H9 (cell line): ENCODE results near the gene DENND1A. TPM values are rescaled to one million over a fixed set of nuclear protein-coding genes. Genes with fewer than 3 reads are reported as not detected.

Experiments used
- DNase-seq: peaks from one replicate; pipeline ENCODE4 v3.0.0-alpha.2; 2017
- H2AFZ ChIP-seq: one replicate; pipeline ENCODE4 v1.6.1; 2013; ENCODE audit warnings: mild to moderate bottlenecking, low read length, control low read depth, moderate library complexity
- H2AK5ac ChIP-seq: 2 replicates; pipeline ENCODE4 v1.6.1; 2013; ENCODE audit warnings: low read length, control low read depth, mixed read lengths; ENCODE audit not compliant: insufficient read length
- H2BK120ac ChIP-seq: one replicate; pipeline ENCODE4 v1.6.1; 2013; ENCODE audit warnings: low read depth, mild to moderate bottlenecking, low read length, control low read depth, inconsistent platforms; ENCODE audit not compliant: poor library complexity, severe bottlenecking
- H2BK12ac ChIP-seq: 2 replicates; pipeline ENCODE4 v1.6.1; 2013; ENCODE audit warnings: low read length, control low read depth, mixed read lengths, low read depth; ENCODE audit not compliant: insufficient read length
- H2BK15ac ChIP-seq: 2 replicates; pipeline ENCODE4 v1.6.1; 2013; ENCODE audit warnings: low read depth, low read length, control low read depth
- H2BK20ac ChIP-seq: one replicate; pipeline ENCODE4 v1.6.1; 2013; ENCODE audit warnings: low read depth, mild to moderate bottlenecking, low read length, control low read depth, inconsistent platforms; ENCODE audit not compliant: poor library complexity, severe bottlenecking
- H2BK5ac ChIP-seq: 2 replicates; pipeline ENCODE4 v1.6.1; 2013; ENCODE audit warnings: low read length, control low read depth, mixed read lengths; ENCODE audit not compliant: insufficient read length
- H3K14ac ChIP-seq: 2 replicates; pipeline ENCODE4 v1.6.1; 2013; ENCODE audit warnings: low read length, control low read depth; ENCODE audit not compliant: insufficient read depth
- H3K18ac ChIP-seq: 2 replicates; pipeline ENCODE4 v1.6.1; 2013; ENCODE audit warnings: low read depth, mild to moderate bottlenecking, mixed read lengths, low read length, control low read depth; ENCODE audit not compliant: insufficient read length
- H3K23ac ChIP-seq: 2 replicates; pipeline ENCODE4 v1.6.1; 2013; ENCODE audit warnings: low read length, control low read depth, mixed read lengths, low read depth; ENCODE audit not compliant: insufficient read length
- H3K23me2 ChIP-seq: 2 replicates; pipeline ENCODE4 v1.6.1; 2013; ENCODE audit warnings: low read depth, mild to moderate bottlenecking, mixed read lengths, low read length, control low read depth; ENCODE audit not compliant: insufficient read length, poor library complexity, severe bottlenecking
- H3K27ac ChIP-seq: 2 replicates; pipeline ENCODE4 v1.5.1; 2013; ENCODE audit warnings: low read length, control low read depth, mixed read lengths, low read depth; ENCODE audit not compliant: insufficient read length
- H3K27me3 ChIP-seq: 2 replicates; pipeline ENCODE4 v1.6.1; 2013; ENCODE audit warnings: low read length, control low read depth, inconsistent platforms; ENCODE audit not compliant: insufficient read depth
- H3K4ac ChIP-seq: 2 replicates; pipeline ENCODE4 v1.6.1; 2013; ENCODE audit warnings: low read depth, mild to moderate bottlenecking, control low read depth, inconsistent platforms, low read length, moderate library complexity
- H3K4me1 ChIP-seq: 2 replicates; pipeline ENCODE4 v1.6.1; 2013; ENCODE audit warnings: low read length, control low read depth, inconsistent platforms; ENCODE audit not compliant: insufficient read depth
- H3K4me2 ChIP-seq: 2 replicates; pipeline ENCODE4 v1.6.1; 2013; ENCODE audit warnings: low read length, control low read depth, mixed read lengths; ENCODE audit not compliant: insufficient read length, insufficient read depth
- H3K56ac ChIP-seq: 2 replicates; pipeline ENCODE4 v1.6.1; 2013; ENCODE audit warnings: low read depth, mild to moderate bottlenecking, mixed read lengths, low read length, control low read depth; ENCODE audit not compliant: insufficient read length
- H3K79me1 ChIP-seq: 2 replicates; pipeline ENCODE4 v1.6.1; 2013; ENCODE audit warnings: low read depth, mild to moderate bottlenecking, moderate library complexity, low read length, control low read depth, inconsistent platforms; ENCODE audit not compliant: insufficient read depth, poor library complexity, severe bottlenecking
- H3K79me2 ChIP-seq: 2 replicates; pipeline ENCODE4 v1.6.1; 2013; ENCODE audit warnings: low read length, control low read depth, inconsistent platforms; ENCODE audit not compliant: insufficient read depth
- H3K9ac ChIP-seq: 2 replicates; pipeline ENCODE4 v1.6.1; 2013; ENCODE audit warnings: low read length, control low read depth, mixed read lengths; ENCODE audit not compliant: insufficient read length; ENCODE audit errors: extremely low read depth
- H3K9me3 ChIP-seq: one replicate; pipeline ENCODE4 v1.6.1; 2013; ENCODE audit warnings: low read depth, low read length, inconsistent platforms; ENCODE audit not compliant: control insufficient read depth
- H3T11ph ChIP-seq: one replicate; pipeline ENCODE4 v1.6.1; 2013; ENCODE audit warnings: mild to moderate bottlenecking, low read length, control low read depth, inconsistent platforms
- H4K20me1 ChIP-seq: one replicate; pipeline ENCODE4 v1.6.1; 2013; ENCODE audit not compliant: control insufficient read depth, insufficient read length, insufficient read depth
- H4K5ac ChIP-seq: 2 replicates; pipeline ENCODE4 v1.6.1; 2013; ENCODE audit warnings: low read depth, mild to moderate bottlenecking, mixed read lengths, low read length, control low read depth; ENCODE audit not compliant: insufficient read length
- H4K8ac ChIP-seq: replicated peaks from 2 replicates; pipeline ENCODE4 v1.6.1; 2013; ENCODE audit warnings: low read length, control low read depth, mixed read lengths, low read depth; ENCODE audit not compliant: insufficient read length
- H4K91ac ChIP-seq: 2 replicates; pipeline ENCODE4 v1.6.1; 2013; ENCODE audit warnings: low read depth, mild to moderate bottlenecking, moderate library complexity, mixed read lengths, low read length, control low read depth; ENCODE audit not compliant: insufficient read length
- H3K27ac Mint-ChIP-seq, 3 experiments: 2 replicates in 2 of 3; 3 replicates in 1 of 3; pipeline ENCODE4 v1.8.0; 2020 to 2021; ENCODE audit warnings: mixed read lengths in 3 of 3, mild to moderate bottlenecking in 1 of 3, moderate library complexity in 1 of 3
- H3K27me3 Mint-ChIP-seq: 2 replicates; pipeline ENCODE4 v1.8.0; 2021; ENCODE audit warnings: low read depth, mild to moderate bottlenecking, moderate library complexity, mixed read lengths
- H3K36me3 Mint-ChIP-seq, 3 experiments: 2 replicates in 2 of 3; 3 replicates in 1 of 3; pipeline ENCODE4 v1.8.0; 2020 to 2021; ENCODE audit warnings: low read depth in 3 of 3, mixed read lengths in 3 of 3; ENCODE audit not compliant: insufficient read depth in 1 of 3
- H3K4me1 Mint-ChIP-seq, 2 experiments: 2 replicates each; pipeline ENCODE4 v1.8.0; 2020; ENCODE audit warnings: mixed read lengths in 2 of 2
- H3K4me3 Mint-ChIP-seq, 2 experiments: 2 replicates in 1 of 2; 3 replicates in 1 of 2; pipeline ENCODE4 v1.8.0; 2020 to 2021; ENCODE audit warnings: mild to moderate bottlenecking in 2 of 2, mixed read lengths in 2 of 2, moderate library complexity in 1 of 2
- H3K9me3 Mint-ChIP-seq, 2 experiments: 2 replicates in 1 of 2; 3 replicates in 1 of 2; pipeline ENCODE4 v1.8.0; 2020; ENCODE audit warnings: mild to moderate bottlenecking in 2 of 2, mixed read lengths in 2 of 2, moderate library complexity in 1 of 2
- CTCF ChIP-seq: fragments of 200-600 bp; sonication (generic); conservative IDR thresholded peaks from 3 replicates; pipeline ENCODE4 v1.8.0; 2021; ENCODE audit warnings: antibody characterized with exemption, mild to moderate bottlenecking
- WGBS: extraction: QIAGEN DNeasy Blood & Tissue Kit; methylation state at CpG from one replicate; pipeline ENCODE4 v1.1.7; 2013; ENCODE audit warnings: missing lambda C conversion rate, low lambda C conversion rate, mixed read lengths; ENCODE audit not compliant: insufficient read length; ENCODE audit errors: extremely low coverage; 5-methylcytosine and 5-hydroxymethylcytosine counted together
- total RNA-seq: library from RNA; stranded (reverse); gene quantifications from 2 replicates; pipeline ENCODE4 v1.2.1, GENCODE V29; 2021

Gene DENND1A
- total RNA-seq, 1 experiment from 2014 or later = 20.4 TPM

GRCh38 chr9:123745933-123746332 lies 184.0 kb downstream of the DENND1A start:
- H4K20me1 ChIP-seq = no peaks in the 10 kb centered on the region
- no peaks in the 10 kb centered on the region for H3K27me3 ChIP-seq
- no peaks in the 10 kb centered on the region; the same call in 1 of the 2 replicates for H3K4me1 ChIP-seq
- no peaks in the 10 kb centered on the region for H3K36me3 Mint-ChIP-seq
- no peak overlapping the region for H3K23ac ChIP-seq
- H4K5ac ChIP-seq = no peak overlapping the region
- H3K14ac ChIP-seq = no peak overlapping the region
- no peak overlapping the region for H2BK120ac ChIP-seq
- H2BK20ac ChIP-seq = no peak overlapping the region
- H3K23me2 ChIP-seq = no peaks in the 10 kb centered on the region
- H3K9me3 ChIP-seq = no peaks in the 10 kb centered on the region
- no peak overlapping the region for H3K9ac ChIP-seq
- no peak overlapping the region for H2BK15ac ChIP-seq
- H3K56ac ChIP-seq = no peak overlapping the region
- WGBS = no CpG with 5 or more reads among the region's 1 CpG
- H3K4ac ChIP-seq = no peak overlapping the region
- H3K79me1 ChIP-seq = no peaks in the 10 kb centered on the region
- no peaks in the 10 kb centered on the region for H3K9me3 Mint-ChIP-seq
- peaks cover 24% of the 10 kb centered on the region in 2 experiments for H3K4me1 Mint-ChIP-seq
- H2AK5ac ChIP-seq = no peak overlapping the region
- H3K27me3 Mint-ChIP-seq = no peaks in the 10 kb centered on the region
- H4K91ac ChIP-seq = no peak overlapping the region
- H3K79me2 ChIP-seq = no peaks in the 10 kb centered on the region
- no peak overlapping the region for H3K18ac ChIP-seq
- no peak for TF ChIP-seq CTCF
- H3T11ph ChIP-seq = no peak overlapping the region
- H3K4me2 ChIP-seq = no peak overlapping the region
- no peak overlapping the region for H3K4me3 Mint-ChIP-seq
- no peak overlapping the region for H4K8ac ChIP-seq
- H2AFZ ChIP-seq = no peak overlapping the region
- H2BK5ac ChIP-seq = no peak overlapping the region
- no peak overlapping the region for H3K27ac ChIP-seq
- no peak overlapping the region for H2BK12ac ChIP-seq
- DNase-seq = no peak
- H3K27ac Mint-ChIP-seq = no peak overlapping the region
